Medulla oblongata (tissue), 1 donor: ENCODE measurements around the gene ZNF45.
"Not testable (repeated sequence)": the region's sequence is repeated elsewhere in the genome, so short reads cannot be mapped to it uniquely, and the experiment has no call there.

Source experiments
- DNase-seq: peaks from one replicate; pipeline ENCODE4 v3.0.0-alpha.2; 2015; ENCODE audit errors: extremely low spot score

The ZNF45 gene

DNA sequence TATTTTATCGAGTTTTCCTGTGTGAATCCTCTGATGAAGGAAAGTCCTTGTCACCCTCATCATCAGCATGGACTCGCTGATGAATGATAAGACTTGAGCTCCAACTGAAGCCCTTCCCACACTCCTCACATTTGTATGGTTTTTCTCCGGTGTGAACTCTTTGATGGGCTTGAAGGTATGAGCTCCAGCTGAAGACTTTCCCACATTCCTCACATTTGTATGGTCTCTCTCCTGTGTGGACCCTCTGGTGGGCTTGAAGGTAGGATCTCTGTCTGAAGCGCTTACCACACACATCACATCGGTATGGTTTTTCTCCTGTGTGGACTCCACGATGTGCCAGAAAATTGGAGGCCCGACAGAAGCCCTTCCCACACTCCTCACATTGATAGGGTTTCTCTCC is 21.7 kb downstream of the ZNF45 start:
- DNase-seq = no peak

- no peak for DNase-seq
Measured at GRCh38 chr19:43910884-43911283, 24.2 kb downstream of the ZNF45 start.

DNA sequence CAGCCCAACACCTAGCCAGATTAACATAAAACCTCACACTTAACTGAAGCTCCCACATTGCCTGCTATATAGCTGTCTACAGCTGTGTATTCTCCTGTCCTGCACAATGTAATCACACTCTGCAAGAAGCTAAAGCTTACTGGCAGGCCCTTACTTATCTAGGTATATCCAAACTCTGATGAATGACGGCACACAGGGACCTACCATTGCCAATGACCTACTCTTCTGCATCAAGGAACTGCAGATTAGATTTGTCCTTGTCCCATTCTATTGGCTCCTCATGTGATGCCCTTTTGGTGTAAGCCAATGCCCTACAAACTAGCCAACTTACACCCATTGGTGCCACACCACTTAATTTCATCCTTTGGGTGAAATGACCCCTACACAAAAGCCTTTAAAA is 26.4 kb downstream of the ZNF45 start:
- DNase-seq = no peak

GRCh38 chr19:43906774-43907173 is 28.3 kb downstream of the ZNF45 start:
- no peak for DNase-seq

DNA sequence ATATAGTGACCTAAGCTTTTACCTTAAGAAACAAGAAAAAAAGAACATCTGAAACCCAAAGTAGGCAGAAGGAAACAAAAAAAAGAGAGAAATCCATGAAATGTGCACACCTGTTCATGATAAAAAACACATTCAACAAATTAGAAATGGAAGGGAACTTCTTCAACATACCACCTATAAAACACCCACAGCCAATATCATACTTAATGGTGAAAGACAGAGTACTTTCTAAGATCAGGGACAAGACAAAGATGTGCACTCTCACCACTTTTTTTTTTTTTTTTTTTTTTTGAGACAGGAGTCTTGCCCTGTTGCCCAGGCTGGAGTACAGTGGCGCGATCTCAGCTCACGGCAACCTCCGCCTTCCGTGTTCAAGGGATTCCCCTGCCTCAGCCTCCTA is 29.2 kb downstream of the ZNF45 start:
- no peak for DNase-seq

DNA sequence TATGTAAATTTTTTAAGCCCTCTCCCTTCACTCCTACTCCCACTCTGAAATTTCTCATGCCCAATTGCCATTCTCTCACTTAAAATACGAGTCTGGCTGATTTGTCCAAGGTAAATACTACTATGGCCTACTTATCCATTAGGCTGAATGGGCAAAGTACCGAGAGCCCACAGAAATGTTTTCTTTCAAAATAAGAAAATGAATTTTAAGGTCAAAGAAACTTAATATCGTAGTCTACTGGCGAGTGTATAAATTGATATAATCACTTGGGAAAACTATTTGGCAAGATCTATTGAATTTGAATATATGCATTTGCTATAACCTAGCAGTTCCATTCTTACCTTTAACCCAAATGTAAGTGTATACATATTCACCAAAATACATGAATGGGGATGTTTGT is 32.7 kb downstream of the ZNF45 start:
- DNase-seq = no peak

- peak; percentile 86 for DNase-seq
Measured at GRCh38 chr19:43901395-43902390, 33.4 kb downstream of the ZNF45 start.

DNA sequence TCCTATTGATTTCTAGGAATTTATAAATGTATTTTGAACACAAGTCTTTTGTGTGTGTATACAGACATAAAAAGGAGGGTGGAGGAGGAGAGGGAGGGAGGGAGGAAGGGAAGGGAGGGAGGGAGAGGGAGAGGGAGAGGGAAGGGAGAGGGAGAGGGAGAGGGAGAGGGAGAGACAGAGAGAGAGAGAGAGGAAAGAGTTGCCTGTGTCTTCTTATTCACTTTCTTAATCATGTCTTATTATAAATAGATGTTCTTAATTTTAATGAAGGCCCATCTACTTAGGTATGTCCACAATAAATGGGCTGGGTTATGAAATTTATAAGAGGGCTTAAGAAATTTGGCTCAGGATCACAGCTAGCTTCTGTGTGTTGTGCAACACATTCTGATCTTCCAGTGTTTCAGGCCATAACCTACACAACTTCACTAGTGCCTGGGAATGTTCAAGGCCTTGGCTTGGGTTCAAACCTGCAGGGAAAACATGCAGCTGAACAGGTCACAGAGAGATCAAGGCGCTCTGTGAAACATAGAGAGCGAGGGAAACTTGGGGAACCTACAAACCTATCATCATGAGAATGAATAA is 39.3 kb downstream of the ZNF45 start:
- no peak for DNase-seq

DNA sequence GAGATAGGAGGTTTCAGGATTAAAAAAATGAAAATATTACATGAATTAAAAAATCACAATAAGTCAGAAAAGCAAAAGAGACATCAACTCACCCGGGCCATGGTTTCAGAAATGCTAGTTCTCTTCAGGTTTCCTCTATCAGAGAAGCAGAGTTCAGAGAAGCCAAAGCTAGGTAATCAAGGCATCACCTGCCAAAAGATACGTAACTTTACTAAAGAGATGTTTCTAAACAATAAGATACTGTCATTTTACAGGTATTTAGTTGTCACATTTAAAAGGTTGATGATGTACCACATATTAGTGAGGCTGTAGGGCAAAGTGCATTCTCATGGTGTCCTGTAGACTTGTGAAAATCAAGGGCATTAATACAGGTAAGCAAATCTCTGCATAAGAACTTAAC is 51.2 kb downstream of the ZNF45 start, which contains the start of gene ZNF404:
Gene ZNF404 (minus strand): TSS at position 101 of the 400 bp plus-strand sequence.
- DNase-seq = no peak

- no peak for DNase-seq
Measured at GRCh38 chr19:43880483-43880882, 54.6 kb downstream of the ZNF45 start.

DNA sequence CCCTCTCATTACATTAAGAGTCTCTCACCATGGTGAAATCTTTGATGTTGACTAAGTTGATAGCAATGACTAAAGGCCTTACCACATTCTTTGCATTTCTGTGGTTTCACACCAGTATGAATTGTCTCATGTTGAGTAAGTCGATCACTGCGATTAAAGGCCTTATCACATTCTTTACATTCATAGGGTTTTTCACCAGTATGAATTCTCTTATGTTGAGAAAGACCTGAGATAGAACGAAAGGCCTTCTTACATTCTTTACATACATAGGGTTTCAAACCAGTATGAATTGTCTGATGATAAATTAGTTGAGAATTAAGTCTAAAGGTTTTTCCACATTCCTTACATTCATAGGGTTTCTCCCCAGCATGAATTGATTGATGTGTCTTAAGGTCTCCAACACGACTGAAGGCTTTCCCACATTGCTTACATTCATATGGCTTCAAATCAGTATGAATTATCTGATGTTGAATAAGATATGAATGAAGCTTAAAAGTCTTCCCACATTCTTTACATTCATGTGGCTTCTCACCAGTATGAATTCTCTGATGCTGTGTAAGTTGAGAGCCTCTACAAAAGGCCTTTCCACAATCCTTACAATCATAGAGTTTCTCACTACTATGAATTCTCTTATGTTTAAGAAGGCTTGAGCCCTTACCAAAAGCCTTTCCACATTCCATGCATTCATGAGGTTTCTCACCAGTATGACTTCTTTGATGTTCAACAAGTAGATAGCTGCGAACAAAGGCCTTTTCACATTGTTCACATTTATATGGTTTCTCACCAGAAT is 62.3 kb downstream of the ZNF45 start:
- DNase-seq = no peak

- DNase-seq = not testable (repeated sequence)
Measured at GRCh38 chr19:43866923-43867322, 68.2 kb downstream of the ZNF45 start.
